Measurements from ENCODE around the gene LAMB3.

The LAMB3 gene

DNA sequence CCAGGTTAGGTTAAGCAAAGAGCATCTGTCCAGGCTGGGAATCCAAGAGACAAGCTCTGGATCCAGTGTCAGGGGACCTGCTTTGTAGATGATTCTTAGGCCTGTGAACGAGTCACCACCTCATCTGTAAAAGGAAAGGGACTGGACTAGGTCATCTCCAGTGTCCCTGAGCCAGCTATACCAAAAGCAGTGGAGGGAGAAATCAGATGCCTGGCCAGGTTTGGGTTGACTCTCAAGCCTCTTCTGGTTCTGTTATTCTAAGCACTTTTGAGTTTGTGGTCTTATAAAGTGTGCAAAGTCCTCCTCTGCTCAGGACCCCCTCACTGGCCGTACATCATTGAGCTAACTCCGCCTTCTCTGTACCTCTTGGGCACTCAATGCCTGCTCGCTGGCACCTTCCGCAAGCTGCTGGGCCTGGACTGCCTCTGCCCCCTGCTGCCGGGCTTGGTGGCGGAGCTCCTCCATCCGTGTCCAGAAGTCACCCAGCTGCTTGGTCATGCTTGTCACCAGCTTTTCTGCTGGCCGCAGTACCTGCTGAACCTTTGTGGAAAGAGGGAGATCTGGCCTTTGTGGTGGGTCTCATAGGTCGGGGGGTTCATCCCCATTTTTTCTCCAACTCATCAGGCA is 35.1 kb downstream of the LAMB3 start:
- no peak for DNase-seq

DNA sequence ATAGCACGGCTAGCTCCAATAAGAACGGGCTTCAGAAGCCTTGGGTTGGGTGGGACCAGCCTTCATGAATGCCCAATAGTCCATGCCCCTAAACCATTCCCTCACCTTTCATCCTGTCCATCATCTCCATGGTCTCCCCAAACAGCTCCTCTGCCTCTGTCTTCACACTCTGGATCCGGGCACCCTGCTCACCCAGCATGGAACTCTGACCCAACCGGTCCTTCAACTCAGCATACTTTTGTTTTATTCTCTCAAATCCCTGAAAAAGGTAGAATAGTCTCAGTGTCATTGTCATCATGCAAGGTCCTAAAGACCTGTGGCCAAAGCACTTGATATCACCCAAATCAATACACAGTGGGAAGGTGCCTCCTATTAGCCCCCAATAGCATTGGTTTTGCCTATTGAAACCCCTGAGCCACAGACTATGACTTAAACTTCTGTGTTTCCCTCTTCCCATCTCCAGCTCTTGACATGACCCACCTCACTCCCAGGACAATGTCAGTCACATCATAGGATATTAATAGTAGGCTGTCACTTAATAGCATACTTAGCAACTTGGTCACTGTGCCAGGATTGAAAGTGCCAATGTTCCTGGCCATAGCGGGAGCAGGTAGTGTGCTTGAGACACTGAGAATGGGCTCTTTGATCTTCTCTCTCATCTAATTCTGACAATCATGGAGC is 35.7 kb downstream of the LAMB3 start:
- DNase-seq = no peak

- DNase-seq = no peak
Measured at GRCh38 chr1:209614906-209615305, 37.3 kb downstream of the LAMB3 start.

GRCh38 chr1:209614151-209614420 is 38.1 kb downstream of the LAMB3 start:
- DNase-seq = no peak

DNA sequence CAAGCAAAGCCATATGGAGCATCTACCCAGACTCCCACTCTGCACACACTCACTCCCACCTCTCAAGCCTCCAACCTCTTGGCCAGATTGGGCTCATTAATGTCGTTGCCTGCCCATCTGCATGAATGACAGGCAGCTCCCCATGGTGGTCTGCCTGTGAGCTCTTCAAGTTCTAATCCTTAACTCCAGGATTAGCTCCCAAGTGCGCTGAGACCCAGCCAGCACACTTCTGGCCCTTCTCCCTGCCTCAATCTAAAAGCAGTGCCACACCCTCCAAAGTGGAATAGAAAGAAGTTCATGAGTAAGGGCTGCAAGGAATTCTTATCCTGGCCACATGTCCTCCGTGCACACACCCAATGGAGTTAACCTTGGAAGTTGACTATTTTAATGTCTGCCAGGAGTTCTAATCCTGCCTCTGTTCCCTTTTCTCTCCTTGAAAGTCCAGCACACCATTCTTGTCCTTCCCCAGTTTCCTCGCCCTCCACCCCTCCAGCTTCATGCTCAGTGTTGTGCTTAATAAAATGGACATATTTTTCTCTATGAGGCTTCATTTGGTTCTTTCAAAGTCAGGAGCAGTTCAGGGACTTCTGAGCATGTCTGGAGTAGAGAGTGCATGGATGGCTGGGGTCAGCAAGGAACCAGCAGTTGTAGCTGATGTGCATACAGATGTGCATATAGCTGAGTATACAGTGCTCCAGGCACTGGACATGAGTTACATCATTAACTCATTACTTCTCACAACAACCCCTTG is 38.6 kb downstream of the LAMB3 start:
- DNase-seq = no peak

DNA sequence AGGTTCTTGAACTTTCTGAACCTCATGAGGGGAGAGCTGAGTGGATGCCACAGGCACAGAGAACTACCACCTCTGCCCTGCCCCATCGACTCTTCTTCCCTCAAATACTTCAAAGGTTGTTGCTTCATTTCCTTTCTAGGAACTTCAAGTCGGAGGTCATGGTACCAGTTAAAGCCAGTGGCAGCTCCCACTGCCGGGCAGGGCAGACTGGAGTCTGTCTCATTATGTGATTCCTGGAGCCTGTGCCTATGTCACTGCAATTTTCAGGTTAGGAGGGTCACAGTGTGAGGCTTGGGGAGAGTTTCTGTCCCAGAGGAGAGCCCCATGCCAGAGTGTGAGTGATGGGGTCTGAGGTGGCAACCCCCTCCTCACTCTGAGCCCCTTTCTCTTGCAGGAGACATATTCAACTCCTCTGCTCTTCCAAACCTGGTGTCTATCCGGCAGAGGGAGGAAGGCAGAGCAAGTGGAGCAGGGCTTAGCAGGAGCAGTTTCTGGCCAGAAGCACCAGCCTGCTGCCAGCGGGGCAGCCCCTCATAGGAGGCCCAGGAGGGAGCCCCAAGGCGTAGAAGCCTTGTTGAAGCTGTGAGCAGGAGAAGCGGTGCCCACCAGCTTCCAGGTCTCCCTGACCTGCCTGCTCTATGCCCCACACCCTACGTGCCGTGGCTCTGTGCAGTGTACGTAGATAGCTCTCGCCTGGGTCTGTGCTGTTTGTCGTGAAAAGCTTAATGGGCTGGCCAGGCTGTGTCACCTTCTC is 39.4 kb downstream of the LAMB3 start:
- no peak for DNase-seq

DNA sequence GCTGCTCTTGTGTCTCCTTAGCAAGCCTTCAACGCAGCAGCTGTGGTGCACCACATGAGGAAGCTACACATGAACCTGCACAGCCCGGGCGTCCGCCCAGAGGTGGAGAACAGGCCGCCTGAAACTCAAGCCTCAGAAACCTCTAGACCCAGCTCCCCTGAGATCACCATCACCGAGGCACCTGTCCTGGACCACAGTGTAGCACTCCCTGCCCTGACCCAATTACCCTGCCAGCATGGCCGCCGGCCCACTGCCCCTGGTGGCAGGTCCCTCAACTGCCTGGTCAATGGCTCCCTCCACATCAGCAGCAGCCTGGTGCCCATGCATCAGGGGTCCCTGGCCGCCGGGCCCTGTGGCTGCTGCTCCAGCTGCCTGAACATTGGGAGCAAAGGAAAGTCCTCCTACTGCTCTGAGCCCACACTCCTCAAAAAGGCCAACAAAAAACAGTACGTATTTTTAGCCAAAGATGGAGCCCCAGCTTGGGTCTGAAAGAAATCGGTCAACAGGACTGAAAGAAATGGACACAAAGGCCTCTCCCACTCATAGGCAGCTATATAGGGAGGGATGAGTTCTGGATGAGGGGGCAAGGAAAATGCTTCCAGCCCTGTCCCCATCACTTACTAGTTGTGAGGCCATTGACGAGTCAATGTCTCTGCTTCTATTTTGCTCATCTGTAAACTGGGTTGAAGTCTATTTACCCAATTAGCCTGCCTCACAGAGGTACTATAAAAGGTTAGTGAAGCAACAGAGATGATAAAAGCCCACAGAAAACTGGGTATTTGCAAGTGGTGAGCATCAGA is 40.3 kb downstream of the LAMB3 start:
- DNase-seq = no peak

- no peak for DNase-seq
Measured at GRCh38 chr1:209610631-209610905, 41.7 kb downstream of the LAMB3 start.

DNA sequence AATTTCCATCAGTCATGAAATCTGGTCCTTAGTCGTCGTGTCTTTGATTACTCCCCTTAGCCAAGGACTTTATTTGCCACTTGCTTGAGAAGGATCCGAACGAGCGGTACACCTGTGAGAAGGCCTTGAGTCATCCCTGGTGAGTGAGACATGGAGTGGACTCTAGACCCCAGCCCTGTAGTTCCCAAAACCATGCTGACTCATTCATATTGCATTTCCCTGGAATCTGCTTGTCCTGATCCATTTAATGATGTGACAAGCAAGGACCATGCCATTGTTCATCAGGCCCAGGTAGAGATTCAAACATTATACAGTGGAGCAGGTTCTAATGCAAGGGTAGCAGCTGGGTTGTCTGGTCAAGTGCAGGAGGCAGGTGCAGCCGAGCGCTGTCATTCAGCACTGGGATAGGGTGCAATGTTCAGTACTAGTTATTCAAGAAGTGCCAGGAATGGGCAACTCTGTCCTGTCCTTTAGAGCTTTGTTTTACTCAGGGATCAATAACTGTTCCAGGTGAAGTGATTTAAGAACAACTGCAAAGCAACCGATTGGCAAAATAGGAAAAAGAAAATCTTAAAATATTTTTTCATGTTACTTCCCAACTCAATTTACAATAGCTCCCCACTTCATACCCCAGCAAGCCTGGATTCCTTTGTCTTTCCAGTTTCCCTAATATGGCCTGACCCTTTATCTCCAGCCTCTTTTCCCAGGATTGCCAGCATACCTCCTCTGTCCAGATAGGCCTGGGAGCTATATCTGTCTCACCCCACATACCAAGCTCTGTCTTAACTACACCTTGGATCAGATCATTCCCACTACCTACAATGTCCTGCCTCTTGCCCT is 42.2 kb downstream of the LAMB3 start:
- no peak for DNase-seq

DNA sequence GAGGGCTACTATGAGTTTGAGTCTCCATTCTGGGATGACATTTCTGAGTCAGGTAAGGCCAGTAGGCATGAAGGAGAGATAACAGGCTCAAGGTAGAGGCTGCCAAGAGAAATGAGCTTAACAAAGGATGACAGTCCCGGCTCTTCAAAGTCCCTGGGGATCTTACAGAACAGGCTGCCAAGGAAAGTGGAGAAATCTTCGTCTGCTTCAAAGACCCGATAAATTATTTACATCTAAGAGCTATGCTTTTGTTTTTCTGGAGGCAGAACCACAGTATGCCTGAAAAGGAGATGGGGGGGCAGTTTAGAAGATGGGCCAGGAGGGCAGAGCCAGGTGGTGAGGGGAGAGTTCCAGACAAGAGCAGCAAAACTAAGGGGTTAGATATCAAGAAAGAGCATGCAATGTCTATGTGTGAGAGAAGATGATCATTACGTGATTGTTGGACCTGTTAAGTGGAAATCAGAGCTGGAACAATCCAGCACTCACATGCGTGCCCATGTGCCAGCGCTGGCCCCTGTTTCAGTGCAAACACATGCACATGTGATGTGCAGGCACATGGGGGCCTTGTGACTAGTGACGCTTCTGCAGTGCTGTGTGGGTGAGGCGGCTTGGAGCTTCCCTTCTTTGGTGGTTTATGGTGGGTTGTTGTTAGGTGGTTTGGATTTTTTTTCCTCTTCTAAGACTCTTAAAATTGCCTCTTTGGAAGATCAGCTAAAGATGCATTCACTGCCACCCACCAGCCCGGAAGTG is 43.0 kb downstream of the LAMB3 start:
- DNase-seq = no peak

DNA sequence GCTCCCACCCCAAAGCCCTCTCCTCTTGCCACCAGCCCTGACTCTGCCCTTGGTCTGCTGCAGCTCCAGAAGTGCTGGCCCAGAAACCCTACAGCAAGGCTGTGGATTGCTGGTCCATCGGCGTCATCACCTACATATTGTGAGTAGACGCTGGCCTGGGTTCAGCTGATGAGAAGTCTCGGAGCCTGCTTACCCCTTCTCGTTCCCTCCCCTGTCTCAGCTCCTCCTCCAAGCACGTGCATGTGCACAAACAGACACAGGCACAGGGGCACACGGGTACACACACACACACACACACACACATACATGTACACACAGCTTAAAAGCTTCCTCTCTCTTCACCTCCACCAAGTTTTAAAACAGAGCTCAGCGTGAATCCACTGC is 44.4 kb downstream of the LAMB3 start:
- DNase-seq = no peak

- no peak for DNase-seq
Measured at GRCh38 chr1:209607102-209607794, 45.0 kb downstream of the LAMB3 start.

GRCh38 chr1:209603877-209604276 is 48.3 kb downstream of the LAMB3 start:
- DNase-seq = no peak

DNA sequence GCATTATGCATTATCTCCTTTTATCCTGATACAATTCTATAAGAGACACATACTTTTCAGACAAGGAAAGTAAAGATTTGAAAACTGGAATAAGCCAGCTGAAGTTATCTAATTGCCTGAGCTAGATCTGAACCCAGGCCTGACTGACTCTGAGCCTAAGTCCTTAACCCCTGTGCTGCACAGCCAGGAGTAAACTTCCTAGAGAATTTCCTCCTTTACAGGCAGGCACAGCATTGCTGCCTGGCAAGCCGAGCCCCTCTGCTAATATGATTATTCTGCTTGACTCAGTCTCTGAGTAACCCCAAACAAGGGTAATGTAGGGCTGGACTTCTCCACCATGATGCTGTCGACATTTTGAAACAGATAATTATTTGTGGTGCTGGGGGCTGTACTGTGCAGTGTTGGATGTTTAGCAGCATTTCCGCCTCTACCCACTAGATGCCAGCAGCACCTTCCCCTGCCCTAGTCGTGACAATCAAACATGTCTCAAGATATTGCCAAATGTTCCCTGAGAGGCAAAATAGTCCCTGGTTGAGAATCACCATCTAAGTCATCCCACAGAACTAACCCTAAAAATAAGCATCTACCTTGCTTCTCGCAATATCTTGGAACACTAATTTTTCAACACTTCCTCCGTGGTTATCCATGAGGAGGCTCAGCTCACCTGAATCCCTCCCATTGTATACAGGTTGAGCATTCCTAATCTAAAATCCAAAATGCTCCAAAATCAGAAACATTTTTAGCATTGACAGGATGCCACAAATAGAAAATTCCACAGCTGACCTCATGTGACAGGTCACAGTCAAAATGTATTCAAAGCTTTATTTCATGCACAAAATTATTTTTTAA is 50.2 kb downstream of the LAMB3 start:
- DNase-seq = no peak

DNA sequence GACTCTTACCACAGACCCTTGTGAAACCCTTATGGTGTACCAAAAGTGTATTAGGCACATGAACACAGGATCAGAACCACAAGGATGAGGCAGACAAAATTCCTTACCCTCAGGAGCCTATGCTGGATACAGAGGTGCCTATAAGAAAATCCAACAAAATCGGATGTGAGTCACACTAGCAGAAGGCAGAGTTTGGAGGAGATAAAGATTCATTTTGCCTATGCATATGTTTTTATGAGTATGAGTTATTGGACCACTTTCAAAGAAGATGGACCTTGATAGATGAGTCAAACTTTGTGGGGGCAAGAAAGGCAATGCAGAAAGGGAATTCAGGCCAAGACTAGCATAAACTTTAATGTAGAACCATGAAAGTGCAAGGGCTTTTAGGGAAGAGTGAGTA is 51.7 kb downstream of the LAMB3 start:
- no peak for DNase-seq

- no peak for DNase-seq
Measured at GRCh38 chr1:209598227-209598626, 54.0 kb downstream of the LAMB3 start.

- DNase-seq = no peak
Measured at GRCh38 chr1:209597499-209597898, 54.7 kb downstream of the LAMB3 start.

DNA sequence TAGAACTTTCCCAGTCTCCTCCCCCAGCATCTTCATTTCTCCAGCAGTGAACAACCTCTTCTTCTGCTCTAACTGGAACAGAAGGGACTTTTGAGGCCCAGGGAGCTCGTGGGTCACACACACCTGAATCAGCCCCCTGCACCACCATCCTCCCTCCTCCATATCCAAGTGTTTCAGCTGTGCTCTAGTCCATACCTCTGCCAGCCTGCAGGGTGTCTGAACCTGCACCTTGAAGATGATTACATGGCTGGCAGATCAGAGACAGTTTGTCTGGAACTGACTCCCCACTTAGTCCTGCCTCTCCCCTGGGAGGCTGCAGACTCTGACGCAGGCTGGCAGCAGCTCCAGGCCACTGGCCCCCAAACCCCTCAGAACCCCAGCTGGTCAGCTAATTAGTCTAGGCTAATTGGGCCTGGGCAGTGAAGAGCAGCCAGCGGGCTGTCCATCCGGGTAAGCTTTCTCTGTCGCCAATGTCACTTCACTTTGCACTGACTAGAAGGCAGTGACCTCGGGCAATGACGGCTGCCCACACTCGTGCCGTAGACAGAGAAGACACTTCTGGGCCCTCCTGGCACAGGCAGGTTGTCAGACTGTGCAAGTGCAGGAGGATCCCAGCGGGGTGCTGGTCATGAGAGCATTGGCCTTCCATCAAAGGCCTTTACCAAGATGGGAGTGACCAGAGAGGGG is 56.5 kb downstream of the LAMB3 start:
- no peak for DNase-seq

DNA sequence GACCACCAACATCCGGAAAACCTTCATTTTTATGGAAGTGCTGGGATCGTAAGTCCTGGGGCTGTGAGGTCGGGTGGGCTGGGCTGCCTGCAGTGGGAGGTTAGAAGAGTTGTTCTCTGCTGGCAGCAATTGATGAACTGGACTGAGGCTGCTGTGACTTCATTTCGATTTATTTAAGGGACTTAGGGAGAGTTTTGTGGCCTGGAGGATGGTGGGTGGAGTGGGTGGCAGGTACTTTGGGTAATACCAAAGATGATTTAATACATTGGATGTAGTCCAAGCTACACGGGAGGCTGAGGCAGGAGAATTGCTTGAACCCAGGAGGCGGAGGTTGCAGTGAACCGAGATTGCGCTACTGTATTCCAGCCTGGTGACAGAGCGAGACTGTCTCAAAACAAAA is 57.2 kb downstream of the LAMB3 start:
- no peak for DNase-seq

All from NCI-H187 treated with DMSO at 0.1 percent for 48 hours (cell line).